Fibroblast of lung (primary cell): ENCODE measurements around the gene KAT8. TPM values are rescaled to one million over a fixed set of nuclear protein-coding genes. Genes with fewer than 3 reads are reported as not detected.
A peak's percentile ranks its signal among the peaks of the same experiment; 100 is the strongest.

ENCODE experiments used
- DNase-seq, 2 donors: peaks; one replicate each; pipeline versions ENCODE4 v3.0.0 to v3.0.0-alpha.2; 2010; ENCODE audit warnings: low read depth in 2 of 2
- H2AFZ ChIP-seq: 2 replicates; pipeline ENCODE4 v1.5.1; 2012; ENCODE audit warnings: low read length, control low read depth, inconsistent platforms
- H3K27ac ChIP-seq: 2 replicates; pipeline ENCODE4 v1.5.1; 2011; ENCODE audit warnings: low read length, control low read depth; ENCODE audit not compliant: insufficient read depth
- H3K27me3 ChIP-seq: 2 replicates; pipeline ENCODE4 v1.5.1; 2011; ENCODE audit warnings: mild to moderate bottlenecking, low read length; ENCODE audit not compliant: control insufficient read depth, insufficient read depth
- H3K36me3 ChIP-seq: 2 replicates; pipeline ENCODE4 v1.5.1; 2011; ENCODE audit warnings: low read length; ENCODE audit not compliant: control insufficient read depth, insufficient read depth
- H3K4me1 ChIP-seq: 2 replicates; pipeline ENCODE4 v1.5.1; 2011; ENCODE audit warnings: low read length; ENCODE audit not compliant: control insufficient read depth, insufficient read depth; ENCODE audit errors: extremely low read depth
- H3K4me2 ChIP-seq: 2 replicates; pipeline ENCODE4 v1.5.1; 2011; ENCODE audit warnings: low read length, control low read depth; ENCODE audit not compliant: insufficient read depth; ENCODE audit errors: extremely low read depth
- H3K4me3 ChIP-seq, 4 experiments: fragments of 200-600 bp in 1 of 4; sonication (generic) in 1 of 4; replicated peaks in 1 of 4; 2 replicates each; pipeline ENCODE4 v1.5.1; 2011 to 2016; ENCODE audit warnings: low read length in 4 of 4, low read depth in 3 of 4, mild to moderate bottlenecking in 3 of 4, control low read depth in 2 of 4, inconsistent platforms in 1 of 4, mixed read lengths in 1 of 4; ENCODE audit not compliant: insufficient read depth in 1 of 4; ENCODE audit errors: control extremely low read depth in 1 of 4
- H3K79me2 ChIP-seq: 2 replicates; pipeline ENCODE4 v1.5.1; 2012; ENCODE audit warnings: mild to moderate bottlenecking, low read length, inconsistent platforms; ENCODE audit not compliant: control insufficient read depth, insufficient read depth
- H3K9ac ChIP-seq: 2 replicates; pipeline ENCODE4 v1.5.1; 2011; ENCODE audit warnings: mild to moderate bottlenecking, low read length, control low read depth; ENCODE audit not compliant: insufficient read depth
- H3K9me3 ChIP-seq: 2 replicates; pipeline ENCODE4 v1.5.1; 2012; ENCODE audit warnings: low read depth, low read length; ENCODE audit not compliant: control insufficient read depth, insufficient read depth
- H4K20me1 ChIP-seq: 2 replicates; pipeline ENCODE4 v1.5.1; 2011; ENCODE audit warnings: low read length; ENCODE audit not compliant: control insufficient read depth, insufficient read depth; ENCODE audit errors: extremely low read depth
- CTCF ChIP-seq, 2 donors: IDR thresholded peaks in 1 of 2; conservative IDR thresholded peaks in 1 of 2; 1 replicate in 1 of 2; 2 replicates in 1 of 2; pipeline ENCODE4 v1.5.1; 2011 to 2012; ENCODE audit warnings: low read length in 2 of 2, control low read depth in 1 of 2, inconsistent platforms in 1 of 2, low read depth in 1 of 2, mild to moderate bottlenecking in 1 of 2
- EZH2 ChIP-seq: IDR thresholded peaks from 2 replicates; pipeline ENCODE4 v1.5.1; 2012; ENCODE audit warnings: low read length, control low read depth, mild to moderate bottlenecking; ENCODE audit errors: missing control alignments
- polyA minus RNA-seq: library from RNA; depleted of rRNA, polyadenylated mRNA; stranded (reverse); fragments of >200 nt; gene quantifications from 2 replicates; pipeline ENCODE4 v1.2.3, GENCODE V29; 2011; ENCODE audit warnings: low replicate concordance
- polyA plus RNA-seq, 2 donors: library from polyadenylated mRNA; depleted of rRNA in 1 of 2; stranded (reverse) in 1 of 2; unstranded in 1 of 2; fragments of >200 nt; gene quantifications; 2 replicates each; pipeline ENCODE4 v1.2.1, GENCODE V29; 2011 to 2012; ENCODE audit warnings: missing spikeins in 1 of 2
- total RNA-seq: library from RNA; depleted of rRNA; stranded (reverse); fragments of >200 nt; gene quantifications from 2 replicates; pipeline ENCODE4 v1.2.1, GENCODE V29; 2014

Gene KAT8
- 30.4 and 39.3 TPM in 2 replicates for total RNA-seq
- polyA plus RNA-seq: 19.7 and 23.9 TPM in 2 replicates
- 17.3 and 18.0 TPM in 2 replicates for polyA plus RNA-seq (2012)
- polyA minus RNA-seq: 11.7 and 20.5 TPM in 2 replicates

GRCh38 chr16:31117384-31118222 is at the start of gene KAT8:
Gene KAT8 (plus strand): TSS chr16:31117664. CDS start chr16:31117682, 18 bp downstream.
- peak; percentile 97 to 98 for DNase-seq

GRCh38 chr16:31071861-31072260 is 45.6 kb upstream of the KAT8 start:
- H3K27me3 ChIP-seq: no peaks in the 10 kb centered on the region
- H3K4me3 ChIP-seq: peak overlapping the region; percentile 77 to 95 (median 90)
- peaks cover 2% of the 10 kb centered on the region for H3K36me3 ChIP-seq
- peaks cover 72% of the 10 kb centered on the region for H3K79me2 ChIP-seq
- no peaks in the 10 kb centered on the region for H3K9me3 ChIP-seq
- no peak overlapping the region for H2AFZ ChIP-seq
- TF ChIP-seq EZH2: no peak
- TF ChIP-seq CTCF (conservative IDR thresholded peaks at IDR 0.05 in 1 of 2, IDR thresholded peaks at IDR 0.05 in 1 of 2; ENCODE audit: low read depth in 1 of 2, low read length in 2 of 2): no peak
- peak overlapping the region; percentile 97 for H3K27ac ChIP-seq
- H3K9ac ChIP-seq: peak overlapping the region; percentile 96
- peak overlapping the region; percentile 95 for H3K4me2 ChIP-seq
- H3K4me1 ChIP-seq: no peaks in the 10 kb centered on the region
- peak; percentile 77 to 81 for DNase-seq
- no peaks in the 10 kb centered on the region for H4K20me1 ChIP-seq

More at GRCh38 chr16:31117384-31118222, at the start of gene KAT8:
- no peaks in the 10 kb centered on the region for H3K27me3 ChIP-seq
- H3K79me2 ChIP-seq: peaks cover 15% of the 10 kb centered on the region
- peak within 1 kb of the TSS; percentile 67 for H2AFZ ChIP-seq
- H3K4me1 ChIP-seq: peaks cover 5% of the 10 kb centered on the region
- H3K27ac ChIP-seq: peak within 1 kb of the TSS; percentile 99
- TF ChIP-seq CTCF (conservative IDR thresholded peaks at IDR 0.05 in 1 of 2, IDR thresholded peaks at IDR 0.05 in 1 of 2; ENCODE audit: low read depth in 1 of 2, low read length in 2 of 2) (no peak), EZH2 (no peak)
- H3K9ac ChIP-seq: peak within 1 kb of the TSS; percentile 89
- H3K4me2 ChIP-seq: peak within 1 kb of the TSS; percentile 99
- H3K4me3 ChIP-seq: peak within 1 kb of the TSS; percentile 87 to 96 (median 94)
- no peaks in the 10 kb centered on the region for H3K9me3 ChIP-seq
- no peaks in the 10 kb centered on the region for H4K20me1 ChIP-seq
- H3K36me3 ChIP-seq: peaks cover 7% of the 10 kb centered on the region

GRCh38 chr16:31072540-31073141 is 44.8 kb upstream of the KAT8 start:
- Histone ChIP-seq H3K4me1 (no peaks in the 10 kb centered on the region), H3K27ac (peak overlapping the region; percentile 97), H2AFZ (no peak overlapping the region), H3K27me3 (no peaks in the 10 kb centered on the region), H4K20me1 (no peaks in the 10 kb centered on the region), H3K4me2 (peak overlapping the region; percentile 95), H3K9ac (peak overlapping the region; percentile 96), H3K36me3 (peaks cover 9% of the 10 kb centered on the region), H3K79me2 (peaks cover 70% of the 10 kb centered on the region), H3K9me3 (no peaks in the 10 kb centered on the region), H3K4me3 (peak overlapping the region; percentile 77 to 95 (median 90))
- DNase-seq: peak; percentile 44 to 57
- TF ChIP-seq EZH2 (no peak), CTCF (conservative IDR thresholded peaks at IDR 0.05 in 1 of 2, IDR thresholded peaks at IDR 0.05 in 1 of 2; ENCODE audit: low read depth in 1 of 2, low read length in 2 of 2) (no peak)
